HG03439 (cell line): Measurements from ENCODE around the gene TLE1.
"Not testable (repeated sequence)": the region's sequence is repeated elsewhere in the genome, so short reads cannot be mapped to it uniquely, and the experiment has no call there.

Experiments used
- ATAC-seq: cut with Tn5 transposase; IDR thresholded peaks from one replicate; pipeline ENCODE4 v1.9.1; 2021; ENCODE audit warnings: mild to moderate bottlenecking, moderate library complexity; ENCODE audit not compliant: unreplicated experiment

The TLE1 gene

GRCh38 chr9:81602887-81603680 lies 86.3 kb downstream of the TLE1 start:
- no peak for ATAC-seq

- peak; percentile 75 for ATAC-seq
These were observed 87.4 kb downstream of the TLE1 start for GRCh38 chr9:81601639-81602623.

GRCh38 chr9:81600631-81601030 lies 88.7 kb downstream of the TLE1 start:
- ATAC-seq = no peak

GRCh38 chr9:81599837-81600236 lies 89.5 kb downstream of the TLE1 start:
- no peak for ATAC-seq

GRCh38 chr9:81598811-81599210 lies 90.5 kb downstream of the TLE1 start:
- ATAC-seq = no peak

- no peak for ATAC-seq
These were observed 91.2 kb downstream of the TLE1 start for GRCh38 chr9:81598123-81598497.

- no peak for ATAC-seq
These were observed 91.8 kb downstream of the TLE1 start for GRCh38 chr9:81597419-81598122.

- ATAC-seq = no peak
These were observed 92.5 kb downstream of the TLE1 start for GRCh38 chr9:81596679-81597418.

- no peak for ATAC-seq
These were observed 93.3 kb downstream of the TLE1 start for GRCh38 chr9:81595887-81596543.

GRCh38 chr9:81595293-81595692 lies 94.1 kb downstream of the TLE1 start:
- not testable (repeated sequence) for ATAC-seq

GRCh38 chr9:81594415-81594814 lies 94.9 kb downstream of the TLE1 start:
- no peak for ATAC-seq

GRCh38 chr9:81592887-81593266 lies 96.5 kb downstream of the TLE1 start:
- ATAC-seq = no peak

- no peak for ATAC-seq
These were observed 97.6 kb downstream of the TLE1 start for GRCh38 chr9:81591791-81592190.

- no peak for ATAC-seq
These were observed 98.7 kb downstream of the TLE1 start for GRCh38 chr9:81590688-81591087.

GRCh38 chr9:81589819-81590218 lies 99.5 kb downstream of the TLE1 start:
- ATAC-seq = no peak

- no peak for ATAC-seq
These were observed 100.0 kb downstream of the TLE1 start for GRCh38 chr9:81589392-81589791.

GRCh38 chr9:81588148-81588871 lies 101.0 kb downstream of the TLE1 start:
- ATAC-seq = no peak

GRCh38 chr9:81586786-81587185 lies 102.6 kb downstream of the TLE1 start:
- ATAC-seq = no peak

- no peak for ATAC-seq
These were observed 104.1 kb downstream of the TLE1 start for GRCh38 chr9:81585191-81585763.
